ENCODE measurements around the gene ZC2HC1C. TPM values are rescaled to one million over a fixed set of nuclear protein-coding genes. Genes with fewer than 3 reads are reported as not detected.
A peak's percentile ranks its signal among the peaks of the same experiment; 100 is the strongest.

Gene ZC2HC1C
- total RNA-seq, 2 donors from 2014 or later, result 0.88 to 1.4 TPM

DNA sequence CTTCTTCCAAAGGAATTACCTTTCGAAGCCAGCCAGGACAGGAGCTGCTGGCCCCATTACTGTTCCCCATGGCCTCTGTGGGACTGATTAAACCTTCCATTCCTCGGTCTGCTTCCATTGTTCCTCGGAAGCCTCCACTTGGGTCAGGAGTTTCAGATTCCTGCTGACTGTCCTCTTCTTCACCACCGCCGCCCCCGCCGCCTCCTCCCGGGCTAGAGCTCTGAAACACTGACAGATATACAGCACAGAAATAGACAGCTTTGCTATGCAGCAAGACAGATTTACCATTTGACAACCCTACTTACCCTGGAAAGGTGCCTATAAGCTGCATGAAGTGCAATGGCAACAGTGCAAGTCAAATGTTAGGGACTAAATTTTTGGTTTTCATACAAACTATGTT, 21.8 kb downstream of the ZC2HC1C start:
- no peaks in the 10 kb centered on the region for H3K9me3 Mint-ChIP-seq
- no peak overlapping the region for H3K4me3 Mint-ChIP-seq
- DNase-seq (ENCODE audit: low spot score) (no peak), ATAC-seq (no peak)
- H3K27me3 Mint-ChIP-seq, result no peaks in the 10 kb centered on the region
- no peaks in the 10 kb centered on the region for H3K4me1 Mint-ChIP-seq (ENCODE audit: low read depth in 2 of 2)
- no peak overlapping the region for H3K27ac Mint-ChIP-seq
- no peaks in the 10 kb centered on the region for H3K36me3 Mint-ChIP-seq

DNA sequence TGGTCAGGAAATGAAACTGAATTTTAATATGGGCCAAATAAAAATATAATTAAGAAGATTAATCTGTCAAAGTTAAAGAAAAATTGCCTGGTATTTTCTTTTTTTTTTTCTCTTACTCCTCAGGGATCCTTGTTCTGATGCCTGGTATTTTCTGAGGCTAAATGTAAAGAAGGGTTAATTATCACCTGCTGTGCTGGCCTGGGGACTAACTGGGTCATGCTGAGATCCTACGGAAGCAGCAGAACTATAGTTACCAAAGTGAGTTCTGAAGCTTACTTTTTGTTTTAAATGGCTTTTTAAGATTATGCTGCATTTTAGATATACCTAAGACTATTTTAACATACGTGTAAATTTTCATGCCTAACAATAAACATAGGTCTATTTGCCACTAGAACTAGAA, 23.3 kb downstream of the ZC2HC1C start:
- Mint-ChIP-seq H3K4me3 (no peak overlapping the region), H3K4me1 (ENCODE audit: low read depth in 2 of 2) (no peaks in the 10 kb centered on the region), H3K27ac (no peak overlapping the region), H3K36me3 (peaks cover 2% of the 10 kb centered on the region), H3K9me3 (no peaks in the 10 kb centered on the region), H3K27me3 (no peaks in the 10 kb centered on the region)
- DNase-seq (ENCODE audit: low spot score) (no peak), ATAC-seq (no peak)

DNA sequence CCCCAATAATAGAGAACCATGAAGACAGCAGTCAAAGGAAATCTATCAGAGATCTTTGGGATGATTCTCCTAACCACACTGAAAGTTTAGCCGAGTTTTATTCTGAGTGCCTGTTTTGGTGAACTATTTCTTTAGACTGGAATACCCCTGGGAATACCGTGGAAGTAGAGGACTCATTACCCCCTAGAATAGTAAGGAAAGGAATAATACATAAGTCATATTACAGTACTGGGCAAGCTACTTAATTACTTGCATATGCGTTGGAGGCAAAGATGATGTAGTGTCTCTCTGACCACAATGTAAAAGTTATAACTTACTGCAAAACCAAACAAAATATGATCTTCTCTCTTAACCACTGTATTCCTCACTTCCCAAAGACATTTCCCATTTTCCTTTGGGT, 25.5 kb downstream of the ZC2HC1C start:
- Mint-ChIP-seq H3K27ac (no peak overlapping the region), H3K36me3 (peaks cover 18% of the 10 kb centered on the region), H3K27me3 (no peaks in the 10 kb centered on the region), H3K4me1 (ENCODE audit: low read depth in 2 of 2) (no peaks in the 10 kb centered on the region), H3K9me3 (no peaks in the 10 kb centered on the region), H3K4me3 (no peak overlapping the region)
- ATAC-seq (no peak), DNase-seq (ENCODE audit: low spot score) (no peak)

GRCh38 chr14:75095690-75096089, 26.2 kb downstream of the ZC2HC1C start:
- Mint-ChIP-seq H3K9me3 (no peaks in the 10 kb centered on the region), H3K27ac (no peak overlapping the region), H3K4me1 (ENCODE audit: low read depth in 2 of 2) (no peaks in the 10 kb centered on the region), H3K4me3 (no peak overlapping the region), H3K36me3 (peaks cover 18% of the 10 kb centered on the region), H3K27me3 (no peaks in the 10 kb centered on the region)
- no peak for DNase-seq (ENCODE audit: low spot score)
- ATAC-seq, result no peak

DNA sequence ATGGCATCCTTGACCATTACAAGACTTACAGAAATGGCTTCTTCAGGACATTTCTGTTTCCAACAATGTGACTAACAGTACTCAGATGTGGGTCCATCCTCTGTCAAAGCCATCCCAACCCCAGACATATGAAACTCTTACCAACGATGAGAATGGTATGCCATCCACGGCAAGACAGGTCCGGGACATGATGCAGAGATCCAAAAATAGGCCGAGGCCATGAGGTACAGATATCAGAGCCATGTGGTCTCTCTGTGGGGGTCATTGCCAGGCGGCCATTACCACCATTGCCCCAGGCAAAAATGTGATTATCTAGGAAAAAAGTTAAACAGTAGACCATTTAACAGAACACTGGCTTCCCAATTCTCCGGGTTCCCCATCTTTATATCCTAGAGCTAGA, 27.5 kb downstream of the ZC2HC1C start:
- ATAC-seq (no peak), DNase-seq (ENCODE audit: low spot score) (no peak)
- Mint-ChIP-seq H3K36me3 (peaks cover 18% of the 10 kb centered on the region), H3K27me3 (no peaks in the 10 kb centered on the region), H3K27ac (no peak overlapping the region), H3K4me1 (ENCODE audit: low read depth in 2 of 2) (no peaks in the 10 kb centered on the region), H3K9me3 (no peaks in the 10 kb centered on the region), H3K4me3 (no peak overlapping the region)

DNA sequence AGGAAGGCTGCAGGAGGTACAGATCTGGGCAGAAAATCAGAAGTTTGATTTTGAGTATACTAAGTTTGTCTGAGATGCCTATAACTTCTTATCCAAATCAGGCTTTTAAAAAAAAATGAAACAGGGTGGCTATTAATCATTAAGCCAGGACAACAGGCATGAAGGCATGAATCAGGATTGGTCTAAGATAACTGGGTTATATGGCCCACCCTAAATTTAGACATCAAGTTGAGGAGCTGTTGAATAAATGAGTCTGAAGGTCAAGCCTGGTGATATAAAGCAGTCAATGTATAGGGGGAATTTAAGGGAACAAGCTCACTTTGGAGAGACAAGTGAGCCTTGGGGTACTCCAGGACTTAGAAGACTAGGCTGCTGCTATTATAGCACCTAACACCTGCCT, 28.8 kb downstream of the ZC2HC1C start:
- no peak overlapping the region for H3K27ac Mint-ChIP-seq
- peaks cover 22% of the 10 kb centered on the region for H3K36me3 Mint-ChIP-seq
- no peak for ATAC-seq
- no peaks in the 10 kb centered on the region for H3K9me3 Mint-ChIP-seq
- H3K4me1 Mint-ChIP-seq (ENCODE audit: low read depth in 2 of 2), result no peaks in the 10 kb centered on the region
- no peak for DNase-seq (ENCODE audit: low spot score)
- H3K4me3 Mint-ChIP-seq, result no peak overlapping the region
- no peaks in the 10 kb centered on the region for H3K27me3 Mint-ChIP-seq

- Mint-ChIP-seq H3K27me3 (no peaks in the 10 kb centered on the region), H3K4me3 (no peak overlapping the region), H3K36me3 (peaks cover 25% of the 10 kb centered on the region), H3K27ac (no peak overlapping the region), H3K4me1 (ENCODE audit: low read depth in 2 of 2) (no peaks in the 10 kb centered on the region), H3K9me3 (no peaks in the 10 kb centered on the region)
- ATAC-seq (no peak), DNase-seq (ENCODE audit: low spot score) (no peak)
Measured at GRCh38 chr14:75098682-75099081, 29.2 kb downstream of the ZC2HC1C start.

DNA sequence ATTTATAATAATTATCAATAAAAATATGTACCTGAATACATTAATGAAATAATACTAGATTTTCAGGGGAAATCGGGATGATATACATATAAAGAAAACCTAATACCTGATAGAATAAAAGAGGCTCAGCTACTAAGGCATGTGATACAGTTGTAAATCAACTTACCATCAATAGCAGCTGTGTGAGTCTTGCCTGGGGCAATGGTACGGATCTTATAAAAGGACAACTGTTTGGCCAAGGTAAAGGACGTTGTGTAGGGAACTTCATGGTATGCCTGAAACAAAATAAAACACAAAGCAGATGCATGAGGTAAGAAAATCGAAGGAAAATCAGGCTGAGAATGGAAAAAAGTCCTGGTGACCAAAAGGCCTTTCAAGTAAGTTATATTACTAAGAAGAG, 32.0 kb downstream of the ZC2HC1C start:
- H3K4me3 Mint-ChIP-seq, result no peak overlapping the region
- ATAC-seq (no peak), DNase-seq (ENCODE audit: low spot score) (no peak)
- H3K4me1 Mint-ChIP-seq (ENCODE audit: low read depth in 2 of 2), result no peaks in the 10 kb centered on the region
- H3K36me3 Mint-ChIP-seq, result peaks cover 33% of the 10 kb centered on the region
- no peak overlapping the region for H3K27ac Mint-ChIP-seq
- H3K9me3 Mint-ChIP-seq, result no peaks in the 10 kb centered on the region
- H3K27me3 Mint-ChIP-seq, result no peaks in the 10 kb centered on the region

DNA sequence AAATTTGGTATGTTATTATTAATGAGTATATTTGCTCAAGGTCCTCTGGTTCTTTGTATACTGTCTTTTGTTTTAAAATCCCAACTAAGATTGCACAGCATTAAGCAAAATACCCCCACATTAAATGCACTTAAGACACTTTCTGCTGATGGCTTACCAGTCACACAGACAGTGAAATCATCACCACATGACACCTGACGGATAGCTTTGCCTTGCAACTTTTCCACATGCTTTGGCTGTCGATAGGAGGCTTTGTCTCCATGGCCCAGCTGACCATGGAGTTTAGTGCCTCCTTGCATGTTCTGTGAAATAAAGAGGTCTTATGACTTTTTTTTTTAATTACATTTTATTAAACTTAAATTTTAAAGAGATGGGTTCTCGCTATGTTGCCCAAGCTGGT, 37.7 kb downstream of the ZC2HC1C start:
- peaks cover 48% of the 10 kb centered on the region for H3K36me3 Mint-ChIP-seq
- no peaks in the 10 kb centered on the region for H3K27me3 Mint-ChIP-seq
- no peaks in the 10 kb centered on the region for H3K4me1 Mint-ChIP-seq (ENCODE audit: low read depth in 2 of 2)
- peak overlapping the region in 1 of 2 donors; percentile 31 for H3K27ac Mint-ChIP-seq
- no peak overlapping the region for H3K4me3 Mint-ChIP-seq
- no peaks in the 10 kb centered on the region for H3K9me3 Mint-ChIP-seq
- ATAC-seq (no peak), DNase-seq (ENCODE audit: low spot score) (no peak)

DNA sequence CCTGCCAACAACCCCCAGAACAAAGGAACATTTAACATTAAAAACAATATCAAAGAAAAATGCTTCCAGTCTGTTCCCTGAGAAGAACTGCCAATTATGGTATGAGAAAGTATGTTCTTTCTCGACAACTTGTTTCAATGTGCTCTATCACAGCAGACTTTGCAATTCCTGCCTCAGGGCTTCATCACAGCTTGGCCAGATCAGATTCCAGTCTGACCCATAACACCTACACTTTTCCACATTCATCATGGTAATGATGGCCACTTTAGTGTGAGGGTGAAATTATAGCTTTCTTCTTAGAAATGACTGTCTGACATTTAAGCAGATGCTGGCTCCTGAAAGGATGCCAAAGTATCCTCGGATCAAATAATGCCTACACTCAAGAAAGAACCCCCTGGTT, 40.4 kb downstream of the ZC2HC1C start:
- Mint-ChIP-seq H3K27me3 (no peaks in the 10 kb centered on the region), H3K36me3 (peaks cover 46% of the 10 kb centered on the region), H3K9me3 (no peaks in the 10 kb centered on the region), H3K4me3 (no peak overlapping the region), H3K27ac (no peak overlapping the region), H3K4me1 (ENCODE audit: low read depth in 2 of 2) (peaks cover 0 to 6% of the 10 kb centered on the region in 2 donors)
- DNase-seq (ENCODE audit: low spot score) (no peak), ATAC-seq (no peak)

- Mint-ChIP-seq H3K27me3 (no peaks in the 10 kb centered on the region), H3K9me3 (no peaks in the 10 kb centered on the region), H3K4me3 (no peak overlapping the region), H3K4me1 (ENCODE audit: low read depth in 2 of 2) (peaks cover 0 to 6% of the 10 kb centered on the region in 2 donors), H3K27ac (no peak overlapping the region), H3K36me3 (peaks cover 30% of the 10 kb centered on the region)
- ATAC-seq (peak; percentile 67 to 85), DNase-seq (ENCODE audit: low spot score) (no peak)
Measured at GRCh38 chr14:75113932-75114539, 44.6 kb downstream of the ZC2HC1C start.

DNA sequence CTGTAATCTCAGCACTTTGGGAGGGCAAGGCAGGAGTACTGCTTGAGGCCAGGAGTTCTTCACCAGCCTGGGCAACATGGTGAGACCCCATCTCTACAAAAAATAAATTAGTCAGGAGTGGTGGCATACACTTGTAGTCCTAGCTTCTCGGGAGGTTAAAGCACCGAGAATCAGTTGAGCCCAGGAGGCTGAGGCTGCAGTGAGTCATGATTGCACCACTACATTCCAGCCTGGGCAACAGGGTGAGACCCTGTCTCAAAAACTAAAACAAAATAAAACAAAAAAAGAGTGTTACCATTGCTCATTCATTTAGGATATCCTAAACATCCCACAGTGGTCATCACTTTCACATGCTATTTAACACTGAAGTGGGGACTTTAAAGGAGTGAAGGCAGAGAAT, 49.6 kb downstream of the ZC2HC1C start:
- no peaks in the 10 kb centered on the region for H3K9me3 Mint-ChIP-seq
- H3K27me3 Mint-ChIP-seq, result no peaks in the 10 kb centered on the region
- H3K4me1 Mint-ChIP-seq (ENCODE audit: low read depth in 2 of 2), result peaks cover 4 to 9% of the 10 kb centered on the region in 2 donors
- DNase-seq (ENCODE audit: low spot score), result no peak
- no peak overlapping the region for H3K27ac Mint-ChIP-seq
- H3K36me3 Mint-ChIP-seq, result peaks cover 14% of the 10 kb centered on the region
- ATAC-seq, result no peak
- H3K4me3 Mint-ChIP-seq, result no peak overlapping the region

DNA sequence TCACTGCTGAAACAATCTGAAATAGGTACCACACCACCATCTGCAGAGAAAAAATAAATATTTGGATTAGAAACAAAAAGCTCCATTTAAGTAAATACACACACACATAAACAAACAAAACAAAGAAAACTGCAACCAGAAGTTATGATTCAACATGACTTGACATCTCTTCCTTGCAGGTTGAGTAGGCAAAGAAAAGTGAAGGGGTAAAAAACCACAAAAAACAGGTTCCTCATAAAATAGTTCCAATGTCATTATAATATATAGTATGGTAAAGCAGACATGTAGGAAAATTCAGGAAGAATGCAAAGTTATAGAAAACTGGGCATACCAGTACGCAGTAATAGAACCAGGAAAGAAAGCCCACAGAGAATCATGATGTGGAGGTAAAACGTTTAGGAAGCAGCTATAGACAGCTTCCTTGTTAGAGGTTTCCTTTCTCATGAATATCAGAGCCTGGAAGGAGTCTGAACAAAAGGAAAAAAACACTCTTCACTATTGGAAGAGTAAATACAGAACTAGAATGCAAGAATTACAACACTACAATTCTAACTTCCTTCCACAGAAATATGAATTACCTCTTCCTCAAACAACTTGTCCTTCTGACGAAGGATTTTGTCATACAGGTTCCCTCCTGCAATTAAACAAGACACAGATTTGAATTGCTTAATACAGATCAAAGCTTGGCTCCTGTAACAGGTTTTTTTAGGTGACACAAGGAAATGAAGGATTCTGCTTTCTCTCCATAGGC, 51.3 kb downstream of the ZC2HC1C start:
- Mint-ChIP-seq H3K27ac (peak overlapping the region in 1 of 2 donors; percentile 8), H3K36me3 (peaks cover 14% of the 10 kb centered on the region)

GRCh38 chr14:75121552-75121951, 52.1 kb downstream of the ZC2HC1C start:
- Mint-ChIP-seq H3K36me3 (peaks cover 19% of the 10 kb centered on the region), H3K27ac (peak overlapping the region in 1 of 2 donors; percentile 8)

More for the DNA sequence above, 51.3 kb downstream of the ZC2HC1C start:
- H3K27me3 Mint-ChIP-seq, result no peaks in the 10 kb centered on the region
- ATAC-seq (no peak), DNase-seq (ENCODE audit: low spot score) (no peak)
- H3K4me3 Mint-ChIP-seq, result no peak overlapping the region
- no peaks in the 10 kb centered on the region for H3K9me3 Mint-ChIP-seq
- peaks cover 17 to 18% of the 10 kb centered on the region in 2 donors for H3K4me1 Mint-ChIP-seq (ENCODE audit: low read depth in 2 of 2)

More at GRCh38 chr14:75121552-75121951, 52.1 kb downstream of the ZC2HC1C start:
- no peak for DNase-seq (ENCODE audit: low spot score)
- Mint-ChIP-seq H3K4me3 (no peak overlapping the region), H3K9me3 (no peaks in the 10 kb centered on the region), H3K27me3 (no peaks in the 10 kb centered on the region), H3K4me1 (ENCODE audit: low read depth in 2 of 2) (peaks cover 24 to 25% of the 10 kb centered on the region in 2 donors)
- ATAC-seq, result no peak
